Ascending aorta (tissue), 2 donors: ENCODE results near the gene SLC39A9. TPM values are rescaled to one million over a fixed set of nuclear protein-coding genes. Genes with fewer than 3 reads are reported as not detected.
"Not testable (repeated sequence)": the region's sequence is repeated elsewhere in the genome, so short reads cannot be mapped to it uniquely, and the experiment has no call there.

Source experiments
- DNase-seq, 2 donors: peaks; one replicate each; pipeline ENCODE4 v3.0.0-alpha.2; 2019; ENCODE audit warnings: low spot score in 2 of 2
- H3K27ac ChIP-seq, 2 donors: fragments of 200-600 bp; sonication (generic); one replicate each; pipeline ENCODE4 v1.5.1; 2016 to 2017; ENCODE audit warnings: mild to moderate bottlenecking in 1 of 2
- H3K27me3 ChIP-seq: fragments of 200-600 bp; sonication (generic); one replicate; pipeline ENCODE4 v1.5.1; 2017
- H3K36me3 ChIP-seq, 2 donors: fragments of 200-600 bp; sonication (generic); one replicate each; pipeline ENCODE4 v1.5.1; 2016
- H3K4me1 ChIP-seq, 2 donors: fragments of 200-600 bp; sonication (generic); one replicate each; pipeline ENCODE4 v1.5.1; 2016 to 2017; ENCODE audit warnings: mild to moderate bottlenecking in 1 of 2
- H3K4me3 ChIP-seq, 2 donors: fragments of 200-600 bp; sonication (generic); one replicate each; pipeline ENCODE4 v1.5.1; 2016 to 2017; ENCODE audit warnings: mild to moderate bottlenecking in 1 of 2
- H3K9me3 ChIP-seq, 2 donors: fragments of 200-600 bp; sonication (generic); one replicate each; pipeline ENCODE4 v1.5.1; 2016
- intact Hi-C: fragments of 100-400 bp; cut with DNase I; formaldehyde crosslinking; loops from one replicate; pipeline ENCODE4 v1.15.1; 2023
- total RNA-seq: library from RNA; depleted of rRNA; stranded (reverse); fragments of >200 nt; gene quantifications from one replicate; pipeline ENCODE4 v1.1.0, GENCODE V29; 2016
- TF ChIP-seq, protein P1 (sequence below), 3 experiments: fragments of 200-600 bp in 2 of 3; fragments of 450-650 bp in 1 of 3; sonication (generic) in 2 of 3; IDR thresholded peaks; one replicate each; pipeline ENCODE4 v1.5.1; 2016 to 2019; ENCODE audit warnings: antibody characterized with exemption in 3 of 3, mild to moderate bottlenecking in 1 of 3, moderate library complexity in 1 of 3

The SLC39A9 gene
- total RNA-seq, 1 donor from 2014 or later = 26.2 TPM

DNA sequence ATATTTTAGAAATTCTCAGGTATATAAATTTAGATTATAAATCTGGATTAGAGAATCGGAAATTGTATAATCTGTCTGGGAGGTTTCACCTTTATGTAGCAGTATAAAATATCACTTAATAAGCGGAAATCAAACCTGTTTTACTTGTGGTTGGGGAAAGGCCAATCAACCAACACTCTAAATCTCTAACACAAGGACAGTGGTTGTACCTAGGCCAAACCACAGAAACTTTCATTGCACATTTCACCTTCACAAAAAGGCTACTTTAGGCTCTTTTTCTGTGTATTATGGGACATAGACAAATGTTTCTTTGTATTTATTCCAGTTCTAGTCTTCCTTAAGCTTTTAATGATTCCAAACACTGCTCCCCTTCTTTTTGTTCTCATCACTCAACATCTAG, 20.2 kb upstream of the SLC39A9 start:
- Histone ChIP-seq H3K27me3 (no peaks in the 10 kb centered on the region), H3K4me1 (no peaks in the 10 kb centered on the region), H3K27ac (no peak overlapping the region), H3K36me3 (peaks cover 15 to 33% of the 10 kb centered on the region in 2 donors), H3K9me3 (no peaks in the 10 kb centered on the region), H3K4me3 (no peak overlapping the region)
- DNase-seq = no peak
- intact Hi-C loops = no loop called here
- TF ChIP-seq, protein P1, sequence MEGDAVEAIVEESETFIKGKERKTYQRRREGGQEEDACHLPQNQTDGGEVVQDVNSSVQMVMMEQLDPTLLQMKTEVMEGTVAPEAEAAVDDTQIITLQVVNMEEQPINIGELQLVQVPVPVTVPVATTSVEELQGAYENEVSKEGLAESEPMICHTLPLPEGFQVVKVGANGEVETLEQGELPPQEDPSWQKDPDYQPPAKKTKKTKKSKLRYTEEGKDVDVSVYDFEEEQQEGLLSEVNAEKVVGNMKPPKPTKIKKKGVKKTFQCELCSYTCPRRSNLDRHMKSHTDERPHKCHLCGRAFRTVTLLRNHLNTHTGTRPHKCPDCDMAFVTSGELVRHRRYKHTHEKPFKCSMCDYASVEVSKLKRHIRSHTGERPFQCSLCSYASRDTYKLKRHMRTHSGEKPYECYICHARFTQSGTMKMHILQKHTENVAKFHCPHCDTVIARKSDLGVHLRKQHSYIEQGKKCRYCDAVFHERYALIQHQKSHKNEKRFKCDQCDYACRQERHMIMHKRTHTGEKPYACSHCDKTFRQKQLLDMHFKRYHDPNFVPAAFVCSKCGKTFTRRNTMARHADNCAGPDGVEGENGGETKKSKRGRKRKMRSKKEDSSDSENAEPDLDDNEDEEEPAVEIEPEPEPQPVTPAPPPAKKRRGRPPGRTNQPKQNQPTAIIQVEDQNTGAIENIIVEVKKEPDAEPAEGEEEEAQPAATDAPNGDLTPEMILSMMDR (IDR thresholded peaks at IDR 0.05) = no peak

DNA sequence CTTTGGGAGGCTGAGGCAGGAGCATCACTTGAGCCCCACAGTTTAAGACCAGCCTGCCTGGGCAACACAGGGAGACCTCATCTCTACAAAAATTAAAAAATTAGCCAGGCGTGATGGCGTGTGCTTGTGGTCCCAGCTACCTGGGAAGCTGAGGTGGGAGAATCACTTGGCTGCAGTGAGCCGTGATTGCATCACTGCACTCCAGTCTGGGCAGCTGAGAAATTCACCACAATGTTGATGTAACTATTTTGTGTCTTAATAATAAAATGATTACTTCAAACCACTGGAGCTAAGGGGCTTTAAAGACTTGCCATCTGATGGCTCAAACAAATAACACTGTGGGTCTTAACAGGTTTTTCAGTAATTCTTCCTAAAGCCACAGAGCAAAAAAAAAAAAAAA, 11.2 kb upstream of the SLC39A9 start:
- Histone ChIP-seq H3K9me3 (no peaks in the 10 kb centered on the region), H3K4me3 (no peak overlapping the region), H3K27ac (no peak overlapping the region), H3K36me3 (peaks cover 17 to 53% of the 10 kb centered on the region in 2 donors), H3K27me3 (no peaks in the 10 kb centered on the region), H3K4me1 (peaks cover 0 to 5% of the 10 kb centered on the region in 2 donors)
- intact Hi-C loops = no loop called here
- no peak for DNase-seq
- TF ChIP-seq, protein P1 (IDR thresholded peaks at IDR 0.05) = no peak

DNA sequence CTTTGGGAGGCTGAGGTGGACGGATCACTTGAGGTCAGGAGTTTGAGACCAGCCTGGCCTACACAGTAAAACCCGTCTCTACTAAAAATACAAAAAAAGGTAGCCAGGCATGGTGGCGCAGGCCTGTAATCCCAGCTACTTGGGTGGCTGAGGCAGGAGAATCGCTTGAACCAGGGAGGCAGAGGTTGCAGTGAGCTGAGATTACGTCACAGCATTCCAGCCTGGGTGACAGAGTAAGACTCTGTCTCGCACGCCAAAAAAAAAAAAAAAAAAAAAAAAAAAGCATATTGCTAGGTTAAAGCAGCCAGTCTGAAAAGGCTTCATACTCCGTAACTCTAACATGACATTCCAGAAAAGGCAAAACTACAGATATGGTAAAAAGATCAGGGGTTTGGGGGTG, 7.1 kb upstream of the SLC39A9 start:
- not testable (repeated sequence) for H3K4me3 ChIP-seq, H3K9me3 ChIP-seq, DNase-seq, H3K4me1 ChIP-seq, H3K27me3 ChIP-seq, H3K27ac ChIP-seq
- intact Hi-C loops = loop anchor here (2.0 to 10.0 kb wide), 2 partner anchors 75 to 237 kb away; partner anchors contain the start of gene DCAF5
- H3K36me3 ChIP-seq = peaks cover 33 to 66% of the 10 kb centered on the region in 2 donors

DNA sequence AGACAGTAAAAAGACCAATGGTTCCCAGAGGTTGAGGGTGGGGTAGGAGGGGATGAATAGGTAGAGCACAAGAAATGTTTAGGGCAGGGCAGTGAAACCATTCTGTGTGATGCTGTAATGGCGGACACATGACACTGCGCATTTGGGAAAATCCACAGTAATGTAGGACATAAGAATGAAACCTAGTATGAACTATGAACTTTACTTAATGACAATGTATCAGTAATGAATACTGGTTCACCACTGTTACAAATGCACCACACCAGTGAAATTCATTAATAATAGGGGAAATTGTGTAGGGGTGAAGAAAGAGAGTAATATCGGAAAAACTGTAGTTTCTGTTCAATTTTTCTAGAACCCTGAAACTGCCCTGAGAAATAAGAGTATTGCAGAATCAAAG, 6.0 kb upstream of the SLC39A9 start:
- intact Hi-C loops = loop anchor here (10.0 kb wide), 1 partner anchor 238 kb away; the partner anchor contains the start of gene DCAF5
- TF ChIP-seq, protein P1 (IDR thresholded peaks at IDR 0.05) = no peak
- no peak overlapping the region for H3K27ac ChIP-seq
- no peak for DNase-seq
- H3K27me3 ChIP-seq = no peaks in the 10 kb centered on the region
- peaks cover 26 to 66% of the 10 kb centered on the region in 2 donors for H3K36me3 ChIP-seq
- no peak overlapping the region for H3K4me3 ChIP-seq
- H3K4me1 ChIP-seq = peaks cover 3 to 15% of the 10 kb centered on the region in 2 donors
- H3K9me3 ChIP-seq = no peaks in the 10 kb centered on the region

DNA sequence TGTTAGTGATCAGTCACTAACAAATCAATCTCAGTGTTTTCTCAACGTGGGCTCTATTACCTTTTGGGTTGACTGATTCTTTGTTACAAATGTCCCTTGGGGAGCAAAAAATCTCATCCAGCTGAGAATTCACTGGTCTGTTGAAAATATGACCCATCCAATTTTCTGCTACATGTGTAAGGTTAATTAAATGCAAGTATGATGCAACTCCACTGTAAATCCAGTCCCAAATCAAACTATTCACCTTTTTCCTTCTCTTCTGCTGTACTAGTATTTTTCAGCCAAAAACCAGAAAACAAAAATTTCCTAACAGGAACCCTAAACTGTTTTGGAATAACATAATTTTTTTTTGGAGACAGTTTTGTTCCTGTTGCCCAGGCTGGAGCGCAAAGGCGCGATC, 2.6 kb upstream of the SLC39A9 start:
- Histone ChIP-seq H3K27ac (no peak overlapping the region), H3K27me3 (no peaks in the 10 kb centered on the region), H3K4me1 (peaks cover 8 to 33% of the 10 kb centered on the region in 2 donors), H3K4me3 (peak overlapping the region in 1 of 2 donors; percentile 82), H3K9me3 (no peaks in the 10 kb centered on the region), H3K36me3 (peaks cover 26 to 46% of the 10 kb centered on the region in 2 donors)
- TF ChIP-seq, protein P1 (IDR thresholded peaks at IDR 0.05) = no peak
- no peak for DNase-seq
- intact Hi-C loops = loop anchor here (5.0 to 10.0 kb wide), 3 partner anchors 66 to 371 kb away; partner anchors contain the start of genes DCAF5 and SRSF5

DNA sequence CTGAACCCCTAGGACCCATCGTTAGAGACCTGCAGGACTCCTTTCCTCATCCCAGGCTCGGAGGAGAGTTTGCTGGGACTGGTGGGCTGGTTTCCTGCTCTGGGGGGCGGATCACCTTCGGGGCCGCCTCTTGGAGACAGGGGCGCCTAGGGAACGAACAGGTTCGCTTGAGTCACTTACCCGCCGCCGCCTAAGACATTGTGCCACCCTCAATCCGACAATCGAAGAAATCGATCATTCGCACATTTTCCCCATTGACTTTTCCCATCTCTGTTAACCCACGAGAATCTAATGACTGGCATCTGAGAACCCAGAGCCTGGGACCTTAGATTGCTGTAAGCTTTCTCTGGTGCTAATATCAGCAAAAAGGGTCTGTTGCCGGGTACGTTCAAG, 322 bp downstream of the SLC39A9 start:
- H3K27ac ChIP-seq = peak overlapping the region; percentile 87 to 92
- peaks cover 16 to 21% of the 10 kb centered on the region in 2 donors for H3K36me3 ChIP-seq
- H3K27me3 ChIP-seq = no peaks in the 10 kb centered on the region
- no peak for DNase-seq
- TF ChIP-seq, protein P1 (IDR thresholded peaks at IDR 0.05) = no peak
- H3K4me1 ChIP-seq = peaks cover 8 to 34% of the 10 kb centered on the region in 2 donors
- no peaks in the 10 kb centered on the region for H3K9me3 ChIP-seq
- intact Hi-C loops = loop anchor here (2.0 to 10.0 kb wide), 5 partner anchors 63 to 1580 kb away; partner anchors contain the start of genes DCAF5, RAD51B and SRSF5
- H3K4me3 ChIP-seq = peak overlapping the region; percentile 82 to 95
